MM.1S (cell line): ENCODE data around the gene ACTR6.

Experiments
- EZH2 ChIP-seq: fragments of 300-600 bp; sonication (generic); optimal IDR thresholded peaks from 2 replicates; pipeline ENCODE3; 2017; ENCODE audit warnings: low read depth, mild to moderate bottlenecking, antibody characterized with exemption, low read length, mixed read lengths
- EZH2phosphoT487 ChIP-seq: fragments of 300-600 bp; sonication (generic); IDR thresholded peaks from 2 replicates; pipeline ENCODE4 v1.6.1; 2018; ENCODE audit warnings: antibody characterized with exemption, low read length
- TF ChIP-seq, protein P1 (sequence below): fragments of 300-600 bp; sonication (generic); IDR thresholded peaks from 2 replicates; pipeline ENCODE4 v1.5.1; 2016; ENCODE audit warnings: antibody characterized with exemption, low read length, mixed read lengths

- TF ChIP-seq, protein P1, sequence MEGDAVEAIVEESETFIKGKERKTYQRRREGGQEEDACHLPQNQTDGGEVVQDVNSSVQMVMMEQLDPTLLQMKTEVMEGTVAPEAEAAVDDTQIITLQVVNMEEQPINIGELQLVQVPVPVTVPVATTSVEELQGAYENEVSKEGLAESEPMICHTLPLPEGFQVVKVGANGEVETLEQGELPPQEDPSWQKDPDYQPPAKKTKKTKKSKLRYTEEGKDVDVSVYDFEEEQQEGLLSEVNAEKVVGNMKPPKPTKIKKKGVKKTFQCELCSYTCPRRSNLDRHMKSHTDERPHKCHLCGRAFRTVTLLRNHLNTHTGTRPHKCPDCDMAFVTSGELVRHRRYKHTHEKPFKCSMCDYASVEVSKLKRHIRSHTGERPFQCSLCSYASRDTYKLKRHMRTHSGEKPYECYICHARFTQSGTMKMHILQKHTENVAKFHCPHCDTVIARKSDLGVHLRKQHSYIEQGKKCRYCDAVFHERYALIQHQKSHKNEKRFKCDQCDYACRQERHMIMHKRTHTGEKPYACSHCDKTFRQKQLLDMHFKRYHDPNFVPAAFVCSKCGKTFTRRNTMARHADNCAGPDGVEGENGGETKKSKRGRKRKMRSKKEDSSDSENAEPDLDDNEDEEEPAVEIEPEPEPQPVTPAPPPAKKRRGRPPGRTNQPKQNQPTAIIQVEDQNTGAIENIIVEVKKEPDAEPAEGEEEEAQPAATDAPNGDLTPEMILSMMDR, result no peak
- TF ChIP-seq EZH2 (no peak), EZH2phosphoT487 (no peak)
Measured at GRCh38 chr12:100165356-100165755, 35.3 kb upstream of the ACTR6 start.
